Cardiac muscle cell (in vitro differentiated cells and primary cell): ENCODE results near the gene TEX53. TPM values are rescaled to one million over a fixed set of nuclear protein-coding genes. Genes with fewer than 3 reads are reported as not detected.

Source experiments
- DNase-seq, 2 donors: peaks; one replicate each; pipeline versions ENCODE4 v3.0.0 to v3.0.0-alpha.2; 2010 to 2017; ENCODE audit warnings: low read depth in 1 of 2, low spot score in 1 of 2
- H3K27ac ChIP-seq: fragments of 200-600 bp; sonication (generic); 2 replicates; pipeline ENCODE4 v1.5.1; 2016
- H3K27me3 ChIP-seq: fragments of 200-600 bp; sonication (generic); 2 replicates; pipeline ENCODE4 v1.6.0; 2016; ENCODE audit warnings: control low read depth
- H3K36me3 ChIP-seq: fragments of 200-600 bp; sonication (generic); 2 replicates; pipeline ENCODE4 v1.5.1; 2016; ENCODE audit warnings: control low read depth
- H3K4me1 ChIP-seq: fragments of 200-600 bp; sonication (generic); 2 replicates; pipeline ENCODE4 v1.8.1; 2017; ENCODE audit warnings: low read depth, mild to moderate bottlenecking, mixed run types
- H3K4me3 ChIP-seq: fragments of 200-600 bp; sonication (generic); 2 replicates; pipeline ENCODE4 v1.5.1; 2016; ENCODE audit warnings: mild to moderate bottlenecking
- H3K9me3 ChIP-seq: fragments of 200-600 bp; sonication (generic); 2 replicates; pipeline ENCODE4 v1.5.1; 2017; ENCODE audit warnings: low read depth, mild to moderate bottlenecking, control low read depth
- CTCF ChIP-seq: IDR thresholded peaks from 2 replicates; pipeline ENCODE4 v1.5.1; 2012; ENCODE audit warnings: low read depth, mild to moderate bottlenecking, low read length
- polyA plus RNA-seq: library from polyadenylated mRNA; unstranded; fragments of >200 nt; fragmentation: Nextera tagmentation; extraction: Ambion mirVana; gene quantifications from 2 replicates; pipeline ENCODE4 v1.2.1, GENCODE V29; 2016
- total RNA-seq: library from RNA; depleted of rRNA; stranded (reverse); fragments of >200 nt; gene quantifications from 2 replicates; pipeline ENCODE4 v1.2.3, GENCODE V29; 2016

TEX53 gene
- total and polyA plus RNA-seq, 2 experiments from 2014 or later: not detected

GRCh38 chr9:114687034-114687433 lies 29.4 kb upstream of the TEX53 start:
- no peak overlapping the region for H3K27ac ChIP-seq
- no peak for DNase-seq

GRCh38 chr9:114685951-114686350 lies 28.3 kb upstream of the TEX53 start:
- TF ChIP-seq CTCF: no peak
- no peak for DNase-seq
- no peak overlapping the region for H3K27ac ChIP-seq
- no peaks in the 10 kb centered on the region for H3K4me1 ChIP-seq
- H3K36me3 ChIP-seq: no peaks in the 10 kb centered on the region
- H3K4me3 ChIP-seq: no peak overlapping the region
- peaks cover 9% of the 10 kb centered on the region for H3K27me3 ChIP-seq
- no peaks in the 10 kb centered on the region for H3K9me3 ChIP-seq

More at GRCh38 chr9:114687034-114687433, 29.4 kb upstream of the TEX53 start:
- no peak for TF ChIP-seq CTCF
- H3K36me3 ChIP-seq: no peaks in the 10 kb centered on the region
- no peaks in the 10 kb centered on the region for H3K9me3 ChIP-seq
- no peak overlapping the region for H3K4me3 ChIP-seq
- no peaks in the 10 kb centered on the region for H3K4me1 ChIP-seq
- H3K27me3 ChIP-seq: peaks cover 18% of the 10 kb centered on the region

GRCh38 chr9:114684036-114684435 lies 26.4 kb upstream of the TEX53 start:
- Histone ChIP-seq H3K36me3 (no peaks in the 10 kb centered on the region), H3K4me1 (no peaks in the 10 kb centered on the region), H3K4me3 (no peak overlapping the region), H3K27me3 (peaks cover 9% of the 10 kb centered on the region), H3K27ac (no peak overlapping the region), H3K9me3 (no peaks in the 10 kb centered on the region)
- no peak for TF ChIP-seq CTCF
- no peak for DNase-seq

GRCh38 chr9:114682846-114683245 lies 25.2 kb upstream of the TEX53 start:
- H3K36me3 ChIP-seq: no peaks in the 10 kb centered on the region
- H3K4me3 ChIP-seq: no peak overlapping the region
- H3K4me1 ChIP-seq: no peaks in the 10 kb centered on the region
- H3K27ac ChIP-seq: no peak overlapping the region
- no peak for DNase-seq
- peaks cover 16% of the 10 kb centered on the region for H3K27me3 ChIP-seq
- TF ChIP-seq CTCF: no peak
- no peaks in the 10 kb centered on the region for H3K9me3 ChIP-seq

GRCh38 chr9:114681594-114682332 lies 24.2 kb upstream of the TEX53 start, which contains the start of gene TEX48:
Gene TEX48, minus strand, starts transcription at chr9:114682192. Its CDS starts 10,469 bp downstream, at chr9:114671723.
- TF ChIP-seq CTCF: peak; percentile 87

More at GRCh38 chr9:114681594-114682332, 24.2 kb upstream of the TEX53 start, which contains the start of gene TEX48:
- Histone ChIP-seq H3K27ac (no peak within 1 kb of the TSS), H3K4me3 (no peak within 1 kb of the TSS), H3K36me3 (no peaks in the 10 kb centered on the region), H3K27me3 (peaks cover 16% of the 10 kb centered on the region), H3K9me3 (no peaks in the 10 kb centered on the region), H3K4me1 (no peaks in the 10 kb centered on the region)
- DNase-seq: peak; percentile 59 to 79
